SK-N-SH (cell line): ENCODE results near the gene PIGV.

ENCODE experiments used
- EP300 ChIP-seq, 2 experiments: IDR thresholded peaks; 2 replicates each; pipeline versions ENCODE4 v1.4.0 to v1.6.1; 2012; ENCODE audit warnings: borderline replicate concordance in 1 of 2, low read depth in 1 of 2, low read length in 1 of 2
- EZH2phosphoT487 ChIP-seq: fragments of 200-600 bp; sonication (generic); IDR thresholded peaks from 2 replicates; pipeline ENCODE4 v1.6.1; 2017; ENCODE audit warnings: low read depth, mixed run types, mild to moderate bottlenecking, antibody characterized with exemption, moderate library complexity, borderline replicate concordance
- GABPA ChIP-seq: IDR thresholded peaks from 2 replicates; pipeline ENCODE4 v1.4.0; 2012; ENCODE audit warnings: low read depth, mild to moderate bottlenecking
- MEF2A ChIP-seq: IDR thresholded peaks from 2 replicates; pipeline ENCODE4 v1.4.0; 2012; ENCODE audit warnings: low read depth, borderline replicate concordance
- PBX3 ChIP-seq: IDR thresholded peaks from 2 replicates; pipeline ENCODE4; 2012
- POLR2AphosphoS5 ChIP-seq: IDR thresholded peaks from 2 replicates; pipeline ENCODE4 v1.6.1; 2012; ENCODE audit warnings: low read depth, low read length
- RAD21 ChIP-seq: IDR thresholded peaks from 2 replicates; pipeline ENCODE4 v1.6.1; 2012; ENCODE audit warnings: mild to moderate bottlenecking, low read length
- RCOR1 ChIP-seq: fragments of 150-350 bp; IDR thresholded peaks from 2 replicates; pipeline ENCODE4 v1.6.1; 2017; ENCODE audit warnings: antibody characterized with exemption, low read length
- SMC3 ChIP-seq: IDR thresholded peaks from 2 replicates; pipeline ENCODE4 v1.6.1; 2012; ENCODE audit warnings: low read depth, low read length, improper control_type of control experiment
- TAF1 ChIP-seq: IDR thresholded peaks from 2 replicates; pipeline ENCODE4 v1.6.1; 2012; ENCODE audit warnings: low read depth, mild to moderate bottlenecking, low read length, moderate library complexity, borderline replicate concordance
- YY1 ChIP-seq: IDR thresholded peaks from 2 replicates; pipeline ENCODE4 v1.4.0; 2012; ENCODE audit warnings: low read depth, mild to moderate bottlenecking
- ZBTB33 ChIP-seq: IDR thresholded peaks from 2 replicates; pipeline ENCODE4 v1.4.0; 2012; ENCODE audit warnings: low read depth, borderline replicate concordance
- TF ChIP-seq, protein P1 (sequence below): fragments of 200-600 bp; sonication (generic); IDR thresholded peaks from 2 replicates; pipeline ENCODE4 v1.6.1; 2017; ENCODE audit warnings: antibody characterized with exemption, mild to moderate bottlenecking, moderate library complexity
- TF ChIP-seq, protein P2 (sequence below): IDR thresholded peaks from 2 replicates; pipeline ENCODE4 v1.4.0; 2012; ENCODE audit warnings: low read depth

- TF ChIP-seq, protein P1, sequence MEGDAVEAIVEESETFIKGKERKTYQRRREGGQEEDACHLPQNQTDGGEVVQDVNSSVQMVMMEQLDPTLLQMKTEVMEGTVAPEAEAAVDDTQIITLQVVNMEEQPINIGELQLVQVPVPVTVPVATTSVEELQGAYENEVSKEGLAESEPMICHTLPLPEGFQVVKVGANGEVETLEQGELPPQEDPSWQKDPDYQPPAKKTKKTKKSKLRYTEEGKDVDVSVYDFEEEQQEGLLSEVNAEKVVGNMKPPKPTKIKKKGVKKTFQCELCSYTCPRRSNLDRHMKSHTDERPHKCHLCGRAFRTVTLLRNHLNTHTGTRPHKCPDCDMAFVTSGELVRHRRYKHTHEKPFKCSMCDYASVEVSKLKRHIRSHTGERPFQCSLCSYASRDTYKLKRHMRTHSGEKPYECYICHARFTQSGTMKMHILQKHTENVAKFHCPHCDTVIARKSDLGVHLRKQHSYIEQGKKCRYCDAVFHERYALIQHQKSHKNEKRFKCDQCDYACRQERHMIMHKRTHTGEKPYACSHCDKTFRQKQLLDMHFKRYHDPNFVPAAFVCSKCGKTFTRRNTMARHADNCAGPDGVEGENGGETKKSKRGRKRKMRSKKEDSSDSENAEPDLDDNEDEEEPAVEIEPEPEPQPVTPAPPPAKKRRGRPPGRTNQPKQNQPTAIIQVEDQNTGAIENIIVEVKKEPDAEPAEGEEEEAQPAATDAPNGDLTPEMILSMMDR = no peak
- TF ChIP-seq, protein P2, sequence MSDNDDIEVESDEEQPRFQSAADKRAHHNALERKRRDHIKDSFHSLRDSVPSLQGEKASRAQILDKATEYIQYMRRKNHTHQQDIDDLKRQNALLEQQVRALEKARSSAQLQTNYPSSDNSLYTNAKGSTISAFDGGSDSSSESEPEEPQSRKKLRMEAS = no peak
- TF ChIP-seq SMC3 (no peak), YY1 (no peak), MEF2A (no peak), EZH2phosphoT487 (no peak), RAD21 (no peak), PBX3 (no peak), TAF1 (no peak), GABPA (no peak), ZBTB33 (no peak), POLR2AphosphoS5 (no peak), EP300 (IDR thresholded peaks at IDR 0.05; ENCODE audit: borderline replicate concordance in 1 of 2, low read depth in 1 of 2, low read length in 1 of 2) (no peak), RCOR1 (no peak)
These were observed 700 bp downstream of the PIGV start for GRCh38 chr1:26788515-26788785.
